ENCODE results near the gene PSMC3IP.
"Not testable (repeated sequence)": the region's sequence is repeated elsewhere in the genome, so short reads cannot be mapped to it uniquely, and the experiment has no call there.

The PSMC3IP gene

GRCh38 chr17:42559075-42559474, 18.5 kb downstream of the PSMC3IP start:
- no peak for DNase-seq

- not testable (repeated sequence) for DNase-seq
These were observed 21.4 kb downstream of the PSMC3IP start for GRCh38 chr17:42555961-42556617.

- DNase-seq = no peak
These were observed 22.4 kb downstream of the PSMC3IP start for GRCh38 chr17:42555122-42555622.

GRCh38 chr17:42554250-42555121, 23.0 kb downstream of the PSMC3IP start:
- peak; percentile 62 to 65 for DNase-seq

DNA sequence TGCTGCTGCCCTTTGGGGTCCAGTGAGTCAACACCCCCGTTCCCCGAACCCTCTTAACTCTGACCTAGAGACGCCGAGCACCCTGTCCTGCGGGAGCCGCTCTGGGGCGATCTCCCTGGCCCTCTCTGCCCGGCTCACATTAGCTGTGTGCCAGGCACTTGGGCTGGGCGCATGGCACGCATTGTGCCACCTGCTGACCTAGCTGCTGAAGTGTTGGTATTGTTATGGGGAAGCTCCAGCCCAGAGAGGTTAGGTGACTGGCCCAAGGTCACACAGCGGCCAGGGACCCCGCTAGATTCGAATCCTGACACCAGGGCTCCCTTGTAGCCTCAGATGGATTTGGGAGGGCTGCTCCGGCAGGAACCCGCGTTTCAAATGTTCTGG, 23.7 kb downstream of the PSMC3IP start:
- no peak for DNase-seq

- DNase-seq = no peak
These were observed 24.2 kb downstream of the PSMC3IP start for GRCh38 chr17:42553161-42553818.

GRCh38 chr17:42552736-42553135, 24.8 kb downstream of the PSMC3IP start, which contains the start of gene HSD17B1:
HSD17B1 (plus strand) TSS chr17:42552923; CDS start chr17:42552934, 11 bp downstream.
- DNase-seq = not testable (repeated sequence)

DNA sequence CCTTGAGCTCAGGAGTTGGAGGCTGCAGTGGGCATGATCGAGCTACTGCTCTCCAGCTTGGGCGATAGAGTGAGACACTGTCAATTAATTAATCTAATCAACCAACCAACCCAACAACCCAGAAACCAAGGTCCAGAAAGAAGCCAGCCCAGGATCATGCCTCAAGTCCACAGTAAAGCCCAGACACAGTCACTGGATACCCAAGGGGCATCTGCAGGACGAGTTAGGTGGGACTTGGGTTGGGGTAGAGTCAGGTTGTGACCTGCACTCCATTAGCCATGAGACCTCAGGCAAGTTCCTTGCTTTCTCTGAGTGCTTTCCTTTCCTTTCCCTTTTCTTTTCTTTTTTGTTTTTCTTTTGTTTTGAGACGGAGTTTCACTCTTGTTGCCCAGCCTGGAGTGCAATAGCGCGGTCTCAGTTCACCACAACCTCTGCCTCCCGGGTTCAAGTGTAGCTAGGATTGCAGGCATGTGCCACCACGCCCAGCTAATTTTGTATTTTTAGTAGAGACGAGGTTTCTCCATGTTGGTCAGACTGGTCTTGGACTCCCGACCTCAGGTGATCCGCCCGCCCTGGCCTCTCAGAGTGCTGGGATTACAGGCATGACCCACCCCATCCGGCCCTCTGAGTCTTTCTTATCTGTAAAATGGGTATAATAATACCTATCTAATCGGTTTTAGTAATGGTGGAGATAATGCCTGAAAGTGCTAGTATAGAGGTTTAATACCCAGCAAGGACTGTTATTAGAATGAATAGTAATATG, 28.4 kb downstream of the PSMC3IP start:
- no peak for DNase-seq

GRCh38 chr17:42548070-42548837, 29.3 kb downstream of the PSMC3IP start:
- DNase-seq = peak; percentile 67 to 76

DNA sequence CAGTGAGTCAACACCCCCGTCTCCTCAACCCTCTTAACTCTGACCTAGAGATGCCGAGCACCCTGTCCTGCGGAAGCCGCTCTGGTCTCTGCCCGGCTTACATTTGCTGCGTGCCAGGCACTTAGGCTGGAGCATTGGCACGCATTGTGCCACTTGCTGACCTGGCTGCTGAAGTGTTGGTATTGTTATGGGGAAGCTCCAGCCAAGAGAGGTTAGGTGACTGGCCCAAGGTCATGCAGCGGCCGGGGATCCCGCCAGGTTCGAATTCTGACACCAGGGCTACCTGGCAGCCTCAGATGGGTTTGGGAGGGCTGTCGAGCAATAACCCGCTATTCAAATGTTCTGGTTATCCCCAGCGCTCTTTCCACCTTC, 29.8 kb downstream of the PSMC3IP start:
- no peak for DNase-seq

GRCh38 chr17:42547001-42547461, 30.5 kb downstream of the PSMC3IP start:
- no peak for DNase-seq

- not testable (repeated sequence) for DNase-seq
These were observed 31.6 kb downstream of the PSMC3IP start for GRCh38 chr17:42545755-42546505.

DNA sequence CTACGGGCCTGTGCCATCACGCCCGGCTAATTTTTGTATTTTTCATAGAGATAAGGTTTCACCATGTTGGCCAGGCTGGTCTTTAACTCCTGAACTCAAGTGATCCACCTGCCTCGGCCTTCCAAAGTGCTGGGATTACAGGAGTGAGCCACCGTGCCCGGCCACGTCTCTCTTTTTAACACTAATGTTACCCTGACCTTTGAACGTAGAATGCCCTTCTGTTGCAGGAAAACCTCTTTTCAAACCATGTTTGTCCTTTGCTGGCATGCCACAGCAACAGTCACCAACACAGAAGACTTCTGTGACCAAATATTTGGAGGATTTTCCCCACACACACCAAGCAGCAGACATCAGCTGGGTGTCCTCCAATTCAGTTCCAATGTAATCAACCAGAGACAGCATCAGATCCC, 32.6 kb downstream of the PSMC3IP start:
- DNase-seq = no peak

- DNase-seq = no peak
These were observed 34.1 kb downstream of the PSMC3IP start for GRCh38 chr17:42543190-42544079.

- no peak for DNase-seq
These were observed 36.3 kb downstream of the PSMC3IP start for GRCh38 chr17:42541041-42541833.

DNA sequence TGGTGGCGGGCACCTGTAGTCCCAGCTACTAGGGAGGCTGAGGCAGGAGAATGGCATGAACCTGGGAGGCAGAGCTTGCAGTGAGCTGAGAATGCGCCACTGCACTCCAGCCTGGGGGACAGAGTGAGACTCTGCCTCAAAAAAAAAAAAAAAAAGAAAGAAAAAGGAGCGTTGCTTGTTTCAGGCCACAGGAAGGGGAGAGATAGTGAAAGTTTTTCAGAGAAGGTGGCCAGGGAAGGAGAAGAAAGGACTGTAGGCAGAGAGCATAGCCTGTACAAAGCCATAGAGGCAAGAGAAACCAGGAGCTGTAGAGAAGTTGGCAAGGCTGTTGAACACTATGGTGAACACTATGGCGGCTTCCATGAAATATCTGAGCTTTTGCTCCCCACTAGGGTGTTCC, 37.0 kb downstream of the PSMC3IP start:
- DNase-seq = not testable (repeated sequence)

- no peak for DNase-seq
These were observed 39.0 kb downstream of the PSMC3IP start for GRCh38 chr17:42538482-42538881.

DNA sequence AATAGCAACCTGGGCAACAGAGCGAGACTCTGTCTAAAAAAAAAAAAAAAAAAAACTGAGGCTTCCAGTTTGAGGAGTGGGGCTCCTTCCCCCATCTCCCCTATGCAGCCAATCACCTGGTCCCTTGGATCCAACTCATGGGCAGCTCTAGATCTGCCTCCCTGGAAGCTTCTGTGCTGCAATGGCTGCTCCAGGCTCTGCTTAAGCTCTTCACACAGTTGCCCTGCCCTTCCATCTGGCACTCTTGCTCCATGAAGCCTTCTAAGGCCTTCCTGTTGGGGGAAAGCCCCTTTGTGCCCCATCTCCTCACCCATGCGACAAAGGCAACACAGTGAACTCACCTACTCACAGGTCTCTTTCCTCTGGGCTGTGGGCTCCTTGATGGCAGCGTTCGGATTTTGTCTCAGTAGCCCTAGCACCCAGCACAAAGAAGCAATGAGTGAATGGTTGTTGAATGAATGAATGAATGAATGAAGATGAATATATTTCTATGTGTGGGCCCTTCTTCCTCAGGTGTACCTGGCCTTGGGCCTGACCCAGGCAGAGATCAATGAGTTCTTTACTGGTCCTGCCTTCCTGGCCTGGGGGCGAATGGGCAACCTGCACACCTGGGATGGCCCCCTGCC, 39.6 kb downstream of the PSMC3IP start:
- no peak for DNase-seq
